Testis (tissue), 3 donors: ENCODE measurements around the gene DROSHA. TPM values are rescaled to one million over a fixed set of nuclear protein-coding genes. Genes with fewer than 3 reads are reported as not detected.

Experiments
- DNase-seq: peaks from one replicate; pipeline ENCODE4 v3.0.0-alpha.2; 2019
- H3K27ac ChIP-seq, 2 donors: fragments of 200-600 bp; sonication (generic); one replicate each; pipeline ENCODE4 v1.5.1; 2019
- H3K27me3 ChIP-seq: fragments of 200-600 bp; sonication (generic); one replicate; pipeline ENCODE4 v1.5.1; 2019
- H3K36me3 ChIP-seq: fragments of 200-600 bp; sonication (generic); one replicate; pipeline ENCODE4 v1.5.1; 2017; ENCODE audit warnings: low read depth; ENCODE audit errors: missing control alignments
- H3K4me1 ChIP-seq: fragments of 200-600 bp; sonication (generic); one replicate; pipeline ENCODE4 v1.5.1; 2019
- H3K4me3 ChIP-seq, 2 donors: fragments of 200-600 bp; sonication (generic); one replicate each; pipeline ENCODE4 v1.5.1; 2017 to 2019
- H3K9me3 ChIP-seq: fragments of 200-600 bp; sonication (generic); one replicate; pipeline ENCODE4 v1.5.1; 2017
- CTCF ChIP-seq, 3 experiments: fragments of 450-650 bp in 2 of 3; fragments of 200-600 bp in 1 of 3; sonication (generic) in 1 of 3; IDR thresholded peaks; one replicate each; pipeline ENCODE4 v1.5.1; 2016 to 2019; ENCODE audit warnings: antibody characterized with exemption in 3 of 3, mild to moderate bottlenecking in 2 of 3, moderate library complexity in 1 of 3
- POLR2A ChIP-seq: fragments of 450-650 bp; IDR thresholded peaks from one replicate; pipeline ENCODE4 v1.6.1; 2017; ENCODE audit warnings: antibody characterized with exemption, mild to moderate bottlenecking, moderate library complexity
- whole genome bisulfite sequencing, 2 donors: methylation state at CpG; one replicate each; pipeline ENCODE4 v1.1.5; 2018; 5-methylcytosine and 5-hydroxymethylcytosine counted together
- intact Hi-C: fragments of 100-400 bp; cut with DNase I; formaldehyde crosslinking; loops from one replicate; pipeline ENCODE4 v1.15.1; 2023; ENCODE audit warnings: low total_unique reads
- polyA plus RNA-seq: library from polyadenylated mRNA; stranded (reverse); fragments of 350-450 nt; fragmentation: Illumina TruSeq; extraction: RNeasy Lipid Tissue Mini Kit (QIAGEN cat#74804); gene quantifications from one replicate; pipeline ENCODE4 v1.2.3, GENCODE V29; 2014; ENCODE audit warnings: low read depth, low replicate concordance; ENCODE audit not compliant: insufficient read depth
- total RNA-seq, 2 donors: library from RNA; depleted of rRNA; stranded (reverse); fragments of >200 nt; gene quantifications; one replicate each; pipeline ENCODE4 v1.2.3, GENCODE V29; 2016

Gene DROSHA
- total and polyA plus RNA-seq, 3 donors from 2014 or later = 23.3 to 79.6 (median 50.4) TPM

GRCh38 chr5:31476738-31477141, 55.2 kb downstream of the DROSHA start:
- peak; percentile 29 for DNase-seq
- no peaks in the 10 kb centered on the region for H3K36me3 ChIP-seq
- H3K27me3 ChIP-seq = no peaks in the 10 kb centered on the region
- intact Hi-C loops = no loop called here
- no peaks in the 10 kb centered on the region for H3K4me1 ChIP-seq
- H3K4me3 ChIP-seq = no peak overlapping the region
- no peaks in the 10 kb centered on the region for H3K9me3 ChIP-seq
- no peak overlapping the region for H3K27ac ChIP-seq
- TF ChIP-seq CTCF (IDR thresholded peaks at IDR 0.05) (no peak), POLR2A (no peak)
- WGBS, 2 donors = 65 to 75% methylated on average over 4 of the region's 4 CpGs

GRCh38 chr5:31471916-31472315, 60.0 kb downstream of the DROSHA start:
- intact Hi-C loops = no loop called here
- TF ChIP-seq POLR2A (no peak), CTCF (IDR thresholded peaks at IDR 0.05) (no peak)
- H3K9me3 ChIP-seq = no peaks in the 10 kb centered on the region
- no peaks in the 10 kb centered on the region for H3K4me1 ChIP-seq
- WGBS, 2 donors = 83 to 91% methylated on average over 1 of the region's 1 CpG
- no peak for DNase-seq
- H3K27me3 ChIP-seq = no peaks in the 10 kb centered on the region
- no peak overlapping the region for H3K4me3 ChIP-seq
- no peaks in the 10 kb centered on the region for H3K36me3 ChIP-seq
- no peak overlapping the region for H3K27ac ChIP-seq

- Histone ChIP-seq H3K27ac (no peak overlapping the region), H3K36me3 (no peaks in the 10 kb centered on the region), H3K4me3 (no peak overlapping the region), H3K9me3 (no peaks in the 10 kb centered on the region), H3K27me3 (no peaks in the 10 kb centered on the region), H3K4me1 (no peaks in the 10 kb centered on the region)
- intact Hi-C loops = no loop called here
- DNase-seq = no peak
- TF ChIP-seq CTCF (IDR thresholded peaks at IDR 0.05) (no peak), POLR2A (no peak)
- 78 to 86% methylated on average over 2 of the region's 2 CpGs for WGBS, 2 donors
Observed at GRCh38 chr5:31471040-31471439, 60.9 kb downstream of the DROSHA start.

- Histone ChIP-seq H3K27me3 (no peaks in the 10 kb centered on the region), H3K4me1 (no peaks in the 10 kb centered on the region), H3K9me3 (no peaks in the 10 kb centered on the region), H3K27ac (no peak overlapping the region), H3K4me3 (no peak overlapping the region), H3K36me3 (no peaks in the 10 kb centered on the region)
- WGBS, 2 donors = 61 to 69% methylated on average over 5 of the region's 5 CpGs
- intact Hi-C loops = no loop called here
- DNase-seq = peak; percentile 26
- TF ChIP-seq CTCF (IDR thresholded peaks at IDR 0.05) = no peak
- no peak for TF ChIP-seq POLR2A
Observed at GRCh38 chr5:31470608-31471007, 61.3 kb downstream of the DROSHA start.

GRCh38 chr5:31469886-31470285, 62.0 kb downstream of the DROSHA start:
- Histone ChIP-seq H3K36me3 (no peaks in the 10 kb centered on the region), H3K9me3 (no peaks in the 10 kb centered on the region), H3K27me3 (no peaks in the 10 kb centered on the region), H3K27ac (no peak overlapping the region), H3K4me1 (no peaks in the 10 kb centered on the region), H3K4me3 (no peak overlapping the region)
- DNase-seq = no peak
- TF ChIP-seq POLR2A = no peak
- no peak for TF ChIP-seq CTCF (IDR thresholded peaks at IDR 0.05)
- WGBS, 2 donors = 75 to 91% methylated on average over 1 of the region's 1 CpG
- intact Hi-C loops = no loop called here
